Measurements from ENCODE around the gene FGF1.

Gene FGF1

GRCh38 chr5:142685418-142686209 lies at the start of gene FGF1:
FGF1 (minus strand) TSS chr5:142686090; CDS start chr5:142614127, 71,963 bp downstream.
- no peak for DNase-seq (ENCODE audit: low read depth)

GRCh38 chr5:142727735-142728047 lies 41.8 kb upstream of the FGF1 start:
- no peak for DNase-seq (ENCODE audit: low read depth)

GRCh38 chr5:142726188-142726731 lies 40.4 kb upstream of the FGF1 start:
- no peak for DNase-seq (ENCODE audit: low read depth)

GRCh38 chr5:142725231-142726187 lies 39.6 kb upstream of the FGF1 start:
- DNase-seq (ENCODE audit: low read depth): no peak

- no peak for DNase-seq (ENCODE audit: low read depth)
Measured at GRCh38 chr5:142724821-142725220, 38.9 kb upstream of the FGF1 start.

- DNase-seq (ENCODE audit: low read depth): no peak
Measured at GRCh38 chr5:142722896-142723295, 37.0 kb upstream of the FGF1 start.

GRCh38 chr5:142722146-142722545 lies 36.3 kb upstream of the FGF1 start:
- DNase-seq (ENCODE audit: low read depth): no peak

GRCh38 chr5:142720641-142721271 lies 34.9 kb upstream of the FGF1 start:
- no peak for DNase-seq (ENCODE audit: low read depth)

- DNase-seq (ENCODE audit: low read depth): no peak
Measured at GRCh38 chr5:142719836-142720370, 34.0 kb upstream of the FGF1 start.

GRCh38 chr5:142717582-142718215 lies 31.8 kb upstream of the FGF1 start:
- DNase-seq (ENCODE audit: low read depth): no peak

GRCh38 chr5:142716963-142717362 lies 31.1 kb upstream of the FGF1 start:
- DNase-seq (ENCODE audit: low read depth): peak; percentile 18

- no peak for DNase-seq (ENCODE audit: low read depth)
Measured at GRCh38 chr5:142715291-142715690, 29.4 kb upstream of the FGF1 start.

- DNase-seq (ENCODE audit: low read depth): peak; percentile 80
Measured at GRCh38 chr5:142713121-142713706, 27.3 kb upstream of the FGF1 start.

- DNase-seq (ENCODE audit: low read depth): no peak
Measured at GRCh38 chr5:142703153-142703552, 17.3 kb upstream of the FGF1 start.

GRCh38 chr5:142701673-142702311 lies 15.9 kb upstream of the FGF1 start:
- no peak for DNase-seq (ENCODE audit: low read depth)

- no peak for DNase-seq (ENCODE audit: low read depth)
Measured at GRCh38 chr5:142700566-142700965, 14.7 kb upstream of the FGF1 start.

GRCh38 chr5:142699184-142699720 lies 13.4 kb upstream of the FGF1 start:
- DNase-seq (ENCODE audit: low read depth): peak; percentile 74

GRCh38 chr5:142698447-142699183 lies 12.7 kb upstream of the FGF1 start:
- no peak for DNase-seq (ENCODE audit: low read depth)

- DNase-seq (ENCODE audit: low read depth): no peak
Measured at GRCh38 chr5:142697356-142698255, 11.7 kb upstream of the FGF1 start.
